ENCODE results near the gene ARHGAP40. TPM values are rescaled to one million over a fixed set of nuclear protein-coding genes. Genes with fewer than 3 reads are reported as not detected.

The ARHGAP40 gene
- total and polyA plus RNA-seq, 2 of the 8 experiments (the other 6 are each of a cell fraction or from before 2014, with no cell fraction given) = 0.74 to 1.4 TPM

GRCh38 chr20:38625896-38626295 is 24.3 kb downstream of the ARHGAP40 start:
- TF ChIP-seq CBX8 (IDR thresholded peaks at IDR 0.05; ENCODE audit: borderline replicate concordance, low read depth, low read length) = no peak
- TF ChIP-seq BACH1 (IDR thresholded peaks at IDR 0.05; ENCODE audit: low read length) = no peak
- no peak for TF ChIP-seq ZNF274 (IDR thresholded peaks at IDR 0.05; ENCODE audit: borderline replicate concordance, extremely low read depth, low read length)
- TF ChIP-seq MAFK (IDR thresholded peaks at IDR 0.05; ENCODE audit: low read depth, low read length) = no peak
- no peak overlapping the region for H4K5ac ChIP-seq (ENCODE audit: insufficient read length, low read depth, low read length)
- H3K27me3 ChIP-seq (replicated peaks in 1 of 4; ENCODE audit: control insufficient read depth in 3 of 4, extremely low read depth in 1 of 4, insufficient read depth in 3 of 4, low read length in 3 of 4) = no peaks in the 10 kb centered on the region
- H2BK120ac ChIP-seq (replicated peaks; ENCODE audit: low read depth, low read length) = no peak overlapping the region
- no peaks in the 10 kb centered on the region for H3K36me3 ChIP-seq (ENCODE audit: control insufficient read depth in 2 of 4, insufficient read depth in 4 of 4, low read length in 3 of 4)
- H3K4me1 ChIP-seq (replicated peaks in 1 of 4; ENCODE audit: control insufficient read depth in 3 of 4, insufficient read depth in 4 of 4, low read length in 3 of 4) = peaks cover 0 to 7% (median 2%) of the 10 kb centered on the region in 4 experiments; a peak in 3 of 7 replicates
- no peak overlapping the region for H4K91ac ChIP-seq (replicated peaks; ENCODE audit: insufficient read length, low read length)
- no peak overlapping the region for H2BK12ac ChIP-seq (ENCODE audit: low read depth, low read length)
- H3K4ac ChIP-seq (replicated peaks; ENCODE audit: insufficient read length, low read depth, low read length) = no peak overlapping the region
- H3K27ac ChIP-seq (ENCODE audit: low read depth, low read length) = no peak overlapping the region
- POLR2A ChIA-PET (ENCODE audit: partially characterized antibody) = no interaction called here
- no peak overlapping the region for H2BK20ac ChIP-seq (ENCODE audit: low read length)
- CTCF ChIA-PET (ENCODE audit: partially characterized antibody) = no interaction called here
- no peak overlapping the region for H3K9ac ChIP-seq (replicated peaks in 1 of 4; ENCODE audit: extremely low read depth in 1 of 4, low read depth in 3 of 4, low read length in 3 of 4)
- no peak overlapping the region for H2AFZ ChIP-seq (ENCODE audit: low read length)
- H3K23me2 ChIP-seq (ENCODE audit: low read depth, low read length) = peaks cover 6% of the 10 kb centered on the region; the same call in 1 of the 2 replicates
- H3K18ac ChIP-seq (ENCODE audit: extremely low read depth, low read length) = no peak overlapping the region
- no peak overlapping the region for H3K4me3 ChIP-seq (ENCODE audit: extremely low read depth in 1 of 4, insufficient read depth in 2 of 4, low read depth in 3 of 4, low read length in 4 of 4)
- no peak overlapping the region for H2BK5ac ChIP-seq (ENCODE audit: low read depth, low read length)
- no peak overlapping the region for H3K56ac ChIP-seq (replicated peaks; ENCODE audit: insufficient read length, low read depth, low read length)
- H2AK5ac ChIP-seq (ENCODE audit: low read depth, low read length) = no peak overlapping the region
- FAIRE-seq (no peak), DNase-seq (ENCODE audit: low read depth in 1 of 2, low spot score in 2 of 2) (no peak)
- H3K14ac ChIP-seq (ENCODE audit: insufficient read length) = no peak overlapping the region
- H3K4me2 ChIP-seq (ENCODE audit: insufficient read depth in 1 of 2, low read depth in 2 of 2, low read length in 2 of 2) = no peak overlapping the region
- no peaks in the 10 kb centered on the region for H4K20me1 ChIP-seq (replicated peaks in 1 of 2; ENCODE audit: control insufficient read depth in 1 of 2, insufficient read depth in 2 of 2, low read length in 2 of 2)
- H2BK15ac ChIP-seq (ENCODE audit: low read length) = no peak overlapping the region
- H4K8ac ChIP-seq (ENCODE audit: extremely low read depth, insufficient read depth, low read length) = no peak overlapping the region
- H3K79me2 ChIP-seq (ENCODE audit: control insufficient read depth in 1 of 2, insufficient read depth in 2 of 2, low read length in 2 of 2) = no peaks in the 10 kb centered on the region
- H3K9me3 ChIP-seq (ENCODE audit: insufficient read depth in 2 of 2, low read depth in 1 of 2, low read length in 1 of 2) = no peaks in the 10 kb centered on the region
- H3K23ac ChIP-seq (ENCODE audit: insufficient read length) = no peak overlapping the region
- no peaks in the 10 kb centered on the region for H3K79me1 ChIP-seq (ENCODE audit: low read depth, low read length)

All from H1 (cell line).